Skeletal muscle tissue (tissue), 4 donors: Measurements from ENCODE around the gene TEX101. TPM values are rescaled to one million over a fixed set of nuclear protein-coding genes. Genes with fewer than 3 reads are reported as not detected.

Source experiments
- H3K27ac ChIP-seq: one replicate; pipeline ENCODE4 v1.7.0; 2013; ENCODE audit warnings: mild to moderate bottlenecking, low read depth, low read length, inconsistent platforms
- H3K27me3 ChIP-seq, 3 donors: one replicate each; pipeline ENCODE4 v1.7.0; 2013; ENCODE audit warnings: low read length in 3 of 3; ENCODE audit not compliant: control insufficient read depth in 3 of 3, insufficient read depth in 3 of 3
- H3K36me3 ChIP-seq, 3 donors: one replicate each; pipeline ENCODE4 v1.7.0; 2013; ENCODE audit warnings: low read length in 3 of 3; ENCODE audit not compliant: control insufficient read depth in 3 of 3, insufficient read depth in 3 of 3
- H3K4me1 ChIP-seq, 3 donors: one replicate each; pipeline ENCODE4 v1.7.0; 2013; ENCODE audit warnings: low read length in 3 of 3, mild to moderate bottlenecking in 3 of 3; ENCODE audit not compliant: control insufficient read depth in 3 of 3, insufficient read depth in 3 of 3
- H3K4me3 ChIP-seq, 3 donors: one replicate each; pipeline ENCODE4 v1.7.0; 2013; ENCODE audit warnings: low read length in 3 of 3
- H3K9ac ChIP-seq, 3 donors: one replicate each; pipeline ENCODE4 v1.7.0; 2013; ENCODE audit warnings: low read length in 3 of 3, mild to moderate bottlenecking in 3 of 3, moderate library complexity in 2 of 3, low read depth in 1 of 3
- H3K9me3 ChIP-seq, 3 donors: one replicate each; pipeline ENCODE4 v1.7.0; 2013; ENCODE audit warnings: low read length in 3 of 3; ENCODE audit not compliant: control insufficient read depth in 3 of 3
- total RNA-seq: library from RNA; depleted of rRNA; stranded (reverse); fragments of >200 nt; gene quantifications from one replicate; pipeline ENCODE4 v1.2.3, GENCODE V29; 2014
- donor health status: Osteomylitis.

TEX101 gene
- total RNA-seq, 1 donor from 2014 or later, result not detected

DNA sequence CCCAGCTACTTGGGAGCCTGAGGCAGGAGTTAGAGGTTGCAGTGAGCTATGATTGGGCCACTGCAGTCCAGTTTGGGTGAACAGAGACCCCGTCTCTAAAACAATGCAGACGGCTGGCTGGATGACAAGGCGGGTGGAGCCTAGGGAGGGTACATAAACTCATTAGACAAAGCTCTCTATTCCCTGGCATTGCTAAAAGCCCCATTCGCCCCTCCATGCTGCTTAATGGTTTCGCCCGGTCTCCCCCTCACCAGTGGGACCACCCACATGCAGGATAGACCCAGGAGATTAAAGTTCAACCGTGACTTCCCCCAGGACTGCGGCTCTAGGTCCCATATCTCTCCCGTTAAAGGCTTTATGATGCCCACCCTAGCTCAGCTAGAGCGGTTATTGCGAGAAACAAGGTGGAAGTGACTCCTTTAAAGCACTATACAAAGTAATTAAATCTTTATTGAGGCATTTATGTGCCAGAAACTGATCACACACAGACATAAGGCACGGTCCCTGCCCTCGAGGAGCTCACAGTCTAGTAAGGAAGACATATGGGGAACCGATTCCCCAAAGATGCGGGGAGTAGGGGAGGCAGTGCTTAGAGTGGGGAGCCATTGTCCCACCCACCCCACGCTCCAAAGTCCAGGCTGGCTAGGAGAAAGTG is 45.8 kb downstream of the TEX101 start:
- peaks cover 7 to 23% (median 16%) of the 10 kb centered on the region in 3 donors for H3K27me3 ChIP-seq
- no peaks in the 10 kb centered on the region for H3K36me3 ChIP-seq
- peaks cover 13 to 18% (median 14%) of the 10 kb centered on the region in 3 donors for H3K4me1 ChIP-seq
- no peaks in the 10 kb centered on the region for H3K9me3 ChIP-seq
- no peak overlapping the region for H3K9ac ChIP-seq
- no peak overlapping the region for H3K27ac ChIP-seq
- no peak overlapping the region for H3K4me3 ChIP-seq

DNA sequence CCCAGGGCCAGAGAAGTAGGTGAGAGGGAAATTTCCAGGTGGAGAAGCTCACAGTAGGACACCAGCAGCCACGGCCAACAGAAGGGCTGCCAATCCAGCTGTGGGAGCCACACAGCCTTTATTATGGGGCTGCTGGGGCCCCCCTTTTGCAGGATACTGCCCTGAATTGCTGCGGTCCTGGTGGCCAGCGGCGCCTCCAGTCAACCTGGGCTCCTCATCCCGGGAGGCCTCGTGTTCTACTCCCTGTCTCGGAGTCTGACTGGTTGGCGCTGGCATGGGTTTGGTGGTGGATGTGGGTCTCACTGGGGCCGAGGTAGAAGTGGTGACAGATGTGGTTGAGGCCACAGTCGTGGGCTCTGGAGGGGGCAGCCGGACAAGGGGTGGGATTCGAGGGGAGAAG is 46.6 kb downstream of the TEX101 start:
- H3K9ac ChIP-seq, result no peak overlapping the region
- H3K9me3 ChIP-seq, result no peaks in the 10 kb centered on the region
- H3K27ac ChIP-seq, result no peak overlapping the region
- no peak overlapping the region for H3K4me3 ChIP-seq
- H3K36me3 ChIP-seq, result no peaks in the 10 kb centered on the region
- H3K27me3 ChIP-seq, result peaks cover 13 to 31% (median 24%) of the 10 kb centered on the region in 3 donors
- H3K4me1 ChIP-seq, result peaks cover 13 to 18% (median 14%) of the 10 kb centered on the region in 3 donors

DNA sequence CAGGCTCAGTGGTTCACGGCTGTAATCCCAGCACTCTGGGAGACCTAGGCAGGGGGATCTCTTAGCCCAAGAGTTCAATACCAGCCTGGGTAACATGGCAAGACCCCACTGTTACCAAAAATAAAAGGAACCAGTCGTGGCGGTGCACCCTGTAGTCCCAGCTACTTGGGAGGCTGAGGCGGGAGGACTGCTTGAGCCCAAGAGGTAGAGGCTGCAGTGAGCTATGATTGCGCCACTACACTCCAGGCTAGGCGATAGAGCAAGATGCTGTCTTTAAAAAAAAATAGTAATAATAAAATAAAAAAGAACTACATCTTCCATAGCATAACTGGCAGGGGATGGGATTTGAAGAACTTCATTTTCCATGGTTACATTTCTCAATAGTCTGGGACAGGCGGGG is 47.7 kb downstream of the TEX101 start:
- peaks cover 13 to 35% (median 24%) of the 10 kb centered on the region in 3 donors for H3K27me3 ChIP-seq
- no peak overlapping the region for H3K27ac ChIP-seq
- H3K4me3 ChIP-seq, result no peak overlapping the region

DNA sequence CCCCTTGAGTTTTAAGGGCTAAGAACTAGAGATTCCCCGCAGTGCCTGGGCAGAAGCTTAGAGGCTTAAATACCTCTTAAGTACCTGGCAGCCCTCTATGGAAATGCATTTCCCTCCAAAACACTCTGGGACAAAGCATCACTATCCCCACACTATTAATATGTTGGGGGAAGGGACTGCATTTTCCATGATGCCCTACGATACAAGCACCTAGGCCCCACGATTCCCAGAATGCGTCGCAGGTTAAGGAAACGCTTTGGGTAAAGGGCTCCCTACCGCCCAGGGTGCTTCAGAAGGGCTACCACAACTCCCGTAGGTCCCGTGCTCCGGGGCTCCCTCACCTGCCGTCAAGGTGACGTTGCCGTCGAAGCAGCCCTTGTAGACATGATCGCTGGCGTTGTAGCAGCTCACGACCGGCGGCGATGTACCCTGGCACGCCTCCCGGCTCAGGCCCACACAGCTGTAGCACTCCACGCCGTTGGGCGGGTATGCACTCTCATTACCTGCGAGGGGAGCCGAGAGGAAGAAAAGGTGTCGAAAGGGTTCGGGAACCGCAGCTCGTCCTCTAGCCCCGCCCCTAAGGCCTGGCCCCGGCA is 48.2 kb downstream of the TEX101 start:
- H3K9ac ChIP-seq, result peak overlapping the region in 1 of 3 donors; percentile 23
- peaks cover 13 to 35% (median 24%) of the 10 kb centered on the region in 3 donors for H3K27me3 ChIP-seq
- no peak overlapping the region for H3K27ac ChIP-seq
- H3K36me3 ChIP-seq, result no peaks in the 10 kb centered on the region
- no peaks in the 10 kb centered on the region for H3K9me3 ChIP-seq
- peak overlapping the region; percentile 67 to 87 (median 84) for H3K4me3 ChIP-seq
- peaks cover 13 to 18% (median 14%) of the 10 kb centered on the region in 3 donors for H3K4me1 ChIP-seq

More for the DNA sequence above, 47.7 kb downstream of the TEX101 start:
- Histone ChIP-seq H3K36me3 (no peaks in the 10 kb centered on the region), H3K4me1 (peaks cover 13 to 18% (median 14%) of the 10 kb centered on the region in 3 donors), H3K9me3 (no peaks in the 10 kb centered on the region), H3K9ac (no peak overlapping the region)

DNA sequence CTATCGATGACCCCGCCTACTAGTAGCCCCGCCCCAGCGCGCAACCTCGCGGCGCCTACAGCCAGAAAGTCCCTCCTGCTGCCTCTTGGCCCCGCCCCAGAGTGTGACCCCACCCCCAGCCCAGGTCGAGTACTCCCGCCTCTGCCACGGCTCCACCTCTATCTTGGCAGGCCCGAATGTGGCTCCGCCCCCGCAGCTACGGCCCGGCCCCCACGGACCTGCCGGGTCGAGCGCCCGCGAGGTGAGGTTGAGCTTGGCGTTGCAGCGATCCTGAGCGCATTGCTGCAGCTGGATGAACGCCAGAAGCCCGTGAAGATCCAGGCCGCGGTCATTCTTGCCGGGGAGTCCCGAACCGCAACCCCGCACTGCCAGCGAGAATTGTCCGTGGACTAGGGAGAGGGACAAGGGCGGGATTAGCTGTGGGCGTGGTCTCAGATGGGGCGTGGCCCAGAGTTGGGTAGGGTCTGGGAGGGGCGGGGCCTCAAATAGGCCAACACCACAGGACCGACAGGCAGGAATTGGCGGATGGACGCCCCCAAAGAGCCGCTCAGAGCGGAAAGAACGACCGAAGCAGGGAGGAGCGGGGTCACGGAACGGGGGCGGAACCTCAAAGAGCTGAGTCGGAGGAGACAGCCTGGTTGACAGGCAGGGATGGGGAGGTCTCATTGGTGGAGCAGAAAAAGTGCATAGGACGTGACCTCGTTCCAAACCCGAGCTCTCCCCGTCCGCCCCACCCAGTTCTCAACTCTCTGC is 48.9 kb downstream of the TEX101 start:
- Histone ChIP-seq H3K9ac (peak overlapping the region in 2 of 3 donors; percentile 28 to 66), H3K4me3 (peak overlapping the region; percentile 67 to 87 (median 84)), H3K27me3 (peaks cover 13 to 35% (median 24%) of the 10 kb centered on the region in 3 donors), H3K27ac (peak overlapping the region; percentile 54), H3K9me3 (no peaks in the 10 kb centered on the region), H3K36me3 (no peaks in the 10 kb centered on the region), H3K4me1 (peaks cover 13 to 18% (median 14%) of the 10 kb centered on the region in 3 donors)

DNA sequence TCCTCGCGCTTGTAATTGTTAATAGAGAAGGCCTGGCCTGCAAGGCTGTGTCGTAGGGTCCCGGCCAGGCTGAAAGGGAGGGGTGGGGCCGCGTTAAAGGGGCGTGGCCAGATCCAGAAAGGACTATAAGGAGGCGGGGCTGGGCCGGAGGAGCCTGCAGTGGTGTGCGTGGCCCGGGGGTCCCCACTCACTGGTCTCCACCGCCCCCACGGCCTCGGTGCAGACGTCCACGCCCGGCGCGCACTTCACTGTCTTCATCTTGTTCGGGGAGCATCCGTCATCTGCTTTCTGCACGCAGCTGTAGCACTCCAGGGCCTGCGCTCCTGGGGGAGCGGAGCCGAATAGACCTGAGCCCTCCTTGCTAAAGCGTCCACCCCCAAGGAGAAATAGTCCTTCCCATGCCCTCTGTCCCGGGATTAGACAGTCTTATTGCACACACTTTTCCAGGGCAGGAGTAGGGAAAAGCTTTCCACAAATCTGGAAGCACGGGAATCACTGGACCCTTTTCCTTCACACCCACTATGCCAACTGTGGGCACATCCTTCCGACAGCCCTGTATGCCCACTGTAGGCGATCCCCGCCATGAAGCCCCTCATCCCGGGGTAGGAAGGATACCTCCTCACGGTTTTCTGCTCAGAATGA is 49.6 kb downstream of the TEX101 start:
- H3K9me3 ChIP-seq, result no peaks in the 10 kb centered on the region
- peak overlapping the region; percentile 54 for H3K27ac ChIP-seq
- H3K27me3 ChIP-seq, result peaks cover 13 to 35% (median 24%) of the 10 kb centered on the region in 3 donors
- peak overlapping the region; percentile 67 to 87 (median 84) for H3K4me3 ChIP-seq
- H3K4me1 ChIP-seq, result peaks cover 13 to 18% (median 14%) of the 10 kb centered on the region in 3 donors
- peak overlapping the region in 2 of 3 donors; percentile 28 to 66 for H3K9ac ChIP-seq
- H3K36me3 ChIP-seq, result no peaks in the 10 kb centered on the region

DNA sequence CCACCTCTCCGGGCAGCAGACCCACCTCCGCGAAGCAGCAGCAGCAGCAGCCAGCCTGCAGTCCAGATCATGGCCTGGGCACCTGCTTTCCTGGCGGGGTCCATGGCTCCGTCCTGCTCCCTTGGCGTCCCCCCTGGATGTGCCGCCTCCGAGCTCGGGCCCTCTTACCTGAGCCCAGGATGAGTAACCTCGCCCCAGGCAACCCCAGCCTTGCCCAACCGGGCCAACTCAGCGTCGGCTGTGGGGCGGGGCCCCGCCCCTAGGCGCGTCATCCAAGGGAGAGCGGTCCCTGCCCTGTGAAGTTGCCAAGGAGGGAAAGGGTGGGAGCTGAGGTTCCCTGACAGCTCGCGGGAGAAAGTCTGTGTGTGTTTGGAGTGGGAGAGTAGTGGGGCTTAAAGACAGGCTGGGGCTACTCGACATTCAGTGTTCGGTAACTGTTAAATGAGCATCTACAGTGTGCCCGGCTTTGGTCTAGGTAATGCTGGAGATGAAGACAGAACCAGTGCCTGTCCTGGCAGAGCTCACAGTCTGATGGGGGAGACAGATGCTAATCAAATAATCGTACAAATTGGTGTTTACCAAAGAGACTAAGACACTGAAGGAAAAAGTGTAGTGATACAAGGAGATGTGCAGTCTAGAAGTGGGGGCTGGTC is 50.9 kb downstream of the TEX101 start, which contains the start of gene LYPD3:
Gene LYPD3 (minus strand): TSS at position 141 of the 653 bp plus-strand sequence. CDS start 37 bp downstream, at position 104.
- Histone ChIP-seq H3K36me3 (no peaks in the 10 kb centered on the region), H3K4me3 (peak within 1 kb of the TSS; percentile 67 to 87 (median 84)), H3K27me3 (peaks cover 13 to 35% (median 24%) of the 10 kb centered on the region in 3 donors), H3K4me1 (peaks cover 13 to 18% (median 14%) of the 10 kb centered on the region in 3 donors), H3K9me3 (no peaks in the 10 kb centered on the region), H3K9ac (peak within 1 kb of the TSS in 2 of 3 donors; percentile 28 to 66), H3K27ac (no peak within 1 kb of the TSS)

DNA sequence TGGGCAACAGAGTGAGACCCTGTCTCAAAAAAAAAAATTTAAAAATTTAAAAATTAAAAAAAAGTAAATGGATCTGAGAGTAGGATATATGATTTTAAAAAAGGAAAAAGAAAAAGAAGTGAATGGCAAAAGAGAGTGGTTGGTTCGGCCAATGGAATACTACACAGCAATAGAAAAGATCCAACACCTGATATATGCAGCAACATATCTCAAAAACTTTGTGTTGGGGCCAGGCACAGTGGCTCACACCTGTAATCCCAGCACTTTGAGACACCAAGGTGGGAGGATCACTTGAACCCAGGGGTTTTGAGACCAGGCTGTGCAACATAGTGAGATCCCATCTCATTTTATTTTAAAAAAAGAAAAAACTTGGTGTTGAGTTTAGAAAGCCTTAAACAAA is 52.1 kb downstream of the TEX101 start:
- no peak overlapping the region for H3K9ac ChIP-seq
- H3K36me3 ChIP-seq, result no peaks in the 10 kb centered on the region
- H3K4me1 ChIP-seq, result peaks cover 13 to 18% (median 14%) of the 10 kb centered on the region in 3 donors
- peaks cover 13 to 35% (median 24%) of the 10 kb centered on the region in 3 donors for H3K27me3 ChIP-seq
- H3K9me3 ChIP-seq, result no peaks in the 10 kb centered on the region
- no peak overlapping the region for H3K4me3 ChIP-seq
- H3K27ac ChIP-seq, result no peak overlapping the region

DNA sequence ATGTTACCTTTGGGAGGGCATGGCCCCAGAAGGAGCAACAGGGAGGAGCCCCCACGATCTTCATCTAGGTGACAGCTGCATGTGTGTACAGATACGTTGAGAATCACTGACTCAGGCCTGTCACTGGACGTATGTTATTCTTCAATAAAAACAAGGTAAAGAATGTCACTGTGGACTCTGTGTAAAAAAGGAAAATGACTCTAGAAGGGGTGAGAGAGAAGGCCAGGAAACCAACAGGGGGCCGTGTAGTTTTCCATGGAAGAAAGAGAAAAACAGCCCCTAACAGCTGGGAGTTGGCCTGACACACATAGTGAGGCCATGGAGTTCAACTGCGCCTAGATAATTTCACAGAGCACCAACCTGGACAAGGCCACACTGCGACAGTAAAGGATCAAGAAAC is 52.6 kb downstream of the TEX101 start:
- peaks cover 13 to 18% (median 14%) of the 10 kb centered on the region in 3 donors for H3K4me1 ChIP-seq
- H3K36me3 ChIP-seq, result no peaks in the 10 kb centered on the region
- H3K27me3 ChIP-seq, result peaks cover 13 to 35% (median 24%) of the 10 kb centered on the region in 3 donors
- H3K27ac ChIP-seq, result no peak overlapping the region
- H3K9ac ChIP-seq, result no peak overlapping the region
- H3K4me3 ChIP-seq, result no peak overlapping the region
- no peaks in the 10 kb centered on the region for H3K9me3 ChIP-seq
